RWPE1 (cell line): ENCODE measurements around the gene FANCL.
"Not testable (repeated sequence)": the region's sequence is repeated elsewhere in the genome, so short reads cannot be mapped to it uniquely, and the experiment has no call there.

Source experiments
- CTCF ChIA-PET: fragments of 350-600 bp; sonication (Branson Sonifier 250); formaldehyde crosslinking; extraction: SDS; loops from one replicate; lab custom pipeline; 2021; lab: Yijun Ruan, JAX
- POLR2A ChIA-PET: fragments of 400-600 bp; formaldehyde crosslinking; extraction: SDS; loops from one replicate; lab custom pipeline; 2020; ENCODE audit warnings: antibody characterized with exemption; ENCODE audit not compliant: low non-redundant PET; lab: Yijun Ruan, JAX
- DNase-seq: peaks from one replicate; pipeline ENCODE4 v3.0.0; 2012; ENCODE audit warnings: low spot score
- H3K27ac ChIP-seq: fragments of 450-650 bp; 2 replicates; pipeline ENCODE4 v1.5.1; 2017
- CTCF ChIP-seq: fragments of 450-650 bp; conservative IDR thresholded peaks from 2 replicates; pipeline ENCODE4 v1.5.1; 2017; ENCODE audit warnings: low read depth, mild to moderate bottlenecking

FANCL gene

GRCh38 chr2:58266211-58266610 lies 25.1 kb upstream of the FANCL start:
- no peak for DNase-seq
- POLR2A ChIA-PET, result no interaction called here
- CTCF ChIA-PET, result no interaction called here
- no peak for TF ChIP-seq CTCF
- no peak overlapping the region for H3K27ac ChIP-seq

- ChIA-PET CTCF (no interaction called here), POLR2A (no interaction called here)
- TF ChIP-seq CTCF, result no peak
- DNase-seq, result no peak
- H3K27ac ChIP-seq, result no peak overlapping the region
Observed at GRCh38 chr2:58261209-58261608, 20.1 kb upstream of the FANCL start.

- H3K27ac ChIP-seq, CTCF ChIA-PET, POLR2A ChIA-PET, DNase-seq: not testable (repeated sequence)
Observed at GRCh38 chr2:58258456-58258855, 17.3 kb upstream of the FANCL start.

GRCh38 chr2:58251331-58252201 lies 10.4 kb upstream of the FANCL start:
- DNase-seq, CTCF ChIA-PET, POLR2A ChIA-PET, H3K27ac ChIP-seq: not testable (repeated sequence)

- no peak for DNase-seq
- no peak for TF ChIP-seq CTCF
- ChIA-PET CTCF (no interaction called here), POLR2A (no interaction called here)
- peak overlapping the region; percentile 88 for H3K27ac ChIP-seq
Observed at GRCh38 chr2:58241546-58241864, 380 bp upstream of the FANCL start.

DNA sequence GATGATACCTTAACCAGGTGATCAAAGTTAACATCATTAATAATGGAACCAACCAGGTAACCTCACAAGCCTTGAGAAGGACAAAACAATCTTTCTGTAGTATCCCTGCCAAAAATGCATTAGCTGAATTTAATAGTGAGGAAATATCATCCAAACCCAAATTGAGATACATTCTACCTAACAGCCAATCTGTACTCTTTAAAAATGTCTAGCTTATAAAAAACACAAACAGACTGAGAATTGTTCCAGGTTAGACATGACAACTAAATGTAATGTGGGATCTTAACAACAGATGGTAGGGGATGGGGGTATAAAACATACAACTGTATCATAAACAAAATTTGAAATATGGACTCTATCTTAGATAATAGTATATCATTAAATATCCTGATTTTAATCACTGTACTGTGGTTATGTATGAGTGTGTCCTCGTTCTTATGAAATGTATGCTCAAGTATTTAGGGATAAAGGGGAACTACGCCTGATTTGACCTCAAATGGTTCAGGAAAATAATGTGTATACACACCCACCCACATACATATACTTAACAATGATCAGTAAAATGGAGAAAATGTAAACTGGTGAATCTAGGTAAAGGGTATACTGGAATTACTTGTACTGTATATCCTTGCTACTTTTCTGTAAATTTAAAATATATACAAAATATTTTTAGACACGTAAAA lies 1.7 kb downstream of the FANCL start:
- no peak for TF ChIP-seq CTCF
- no peak overlapping the region for H3K27ac ChIP-seq
- CTCF ChIA-PET, result no interaction called here
- POLR2A ChIA-PET, result no interaction called here
- DNase-seq, result no peak

- H3K27ac ChIP-seq, result no peak overlapping the region
- DNase-seq, result no peak
- CTCF ChIA-PET, result no interaction called here
- POLR2A ChIA-PET, result no interaction called here
- TF ChIP-seq CTCF, result no peak
Observed at GRCh38 chr2:58237741-58238140, 3.4 kb downstream of the FANCL start.
